K562 (cell line): ENCODE data around the gene RPL15. TPM values are rescaled to one million over a fixed set of nuclear protein-coding genes. Genes with fewer than 3 reads are reported as not detected.

ENCODE experiments used
- ARID1B ChIP-seq: fragments of 450-650 bp; IDR thresholded peaks from 2 replicates; pipeline ENCODE4 v1.6.1; 2016; ENCODE audit warnings: antibody characterized with exemption, mild to moderate bottlenecking, inconsistent platforms
- ATF7 ChIP-seq: fragments of 450-650 bp; IDR thresholded peaks from 2 replicates; pipeline ENCODE4 v1.7.1; 2014; ENCODE audit warnings: mild to moderate bottlenecking, moderate library complexity
- CTCFL ChIP-seq: IDR thresholded peaks from 2 replicates; pipeline ENCODE4 v1.6.1; 2011; ENCODE audit warnings: borderline replicate concordance, low read depth, mild to moderate bottlenecking, moderate library complexity, low read length; ENCODE audit not compliant: insufficient read depth, poor library complexity, severe bottlenecking
- E4F1 ChIP-seq: fragments of 250-450 bp; sonication (Bioruptor Pico); IDR thresholded peaks from 2 replicates; pipeline ENCODE4 v1.5.0; 2021; ENCODE audit warnings: mild to moderate bottlenecking, borderline replicate concordance
- ELK3 ChIP-seq: fragments of 450-650 bp; formaldehyde crosslinking; IDR thresholded peaks from 2 replicates; pipeline ENCODE4 v1.4.0; 2020; ENCODE audit warnings: mild to moderate bottlenecking
- ERF ChIP-seq: fragments of 450-650 bp; formaldehyde crosslinking; IDR thresholded peaks from 2 replicates; pipeline ENCODE4 v1.4.0; 2020; ENCODE audit warnings: mild to moderate bottlenecking, mixed read lengths
- HCFC1 ChIP-seq: IDR thresholded peaks from 2 replicates; pipeline ENCODE4 v1.6.1; 2012; ENCODE audit warnings: low read depth, low read length, improper control_type of control experiment
- MCM3 ChIP-seq: fragments of 450-650 bp; IDR thresholded peaks from 2 replicates; pipeline ENCODE4 v1.6.1; 2016
- MCM7 ChIP-seq, 2 experiments: fragments of 450-650 bp; IDR thresholded peaks; 2 replicates each; pipeline ENCODE4 v1.6.1; 2016 to 2018
- PCBP1 ChIP-seq: fragments of 200-400 bp; formaldehyde crosslinking; IDR thresholded peaks from 2 replicates; pipeline ENCODE4 v1.6.1; 2018; ENCODE audit warnings: mild to moderate bottlenecking, low read depth, low read length; ENCODE audit not compliant: poor library complexity, severe bottlenecking
- PCBP2 ChIP-seq: fragments of 200-400 bp; formaldehyde crosslinking; IDR thresholded peaks from 2 replicates; pipeline ENCODE4 v1.6.1; 2018; ENCODE audit warnings: low read length, low read depth, mild to moderate bottlenecking, moderate library complexity; ENCODE audit not compliant: poor library complexity, severe bottlenecking
- RBFOX2 ChIP-seq: fragments of 200-400 bp; formaldehyde crosslinking; IDR thresholded peaks from 2 replicates; pipeline ENCODE4 v1.6.1; 2017; ENCODE audit warnings: low read depth, mild to moderate bottlenecking, low read length, moderate library complexity
- SAFB ChIP-seq: fragments of 200-400 bp; formaldehyde crosslinking; IDR thresholded peaks from 2 replicates; pipeline ENCODE4 v1.6.1; 2017; ENCODE audit warnings: low read depth, low read length, borderline replicate concordance
- TAF9B ChIP-seq: fragments of 450-650 bp; IDR thresholded peaks from 2 replicates; pipeline ENCODE4 v1.6.1; 2018; ENCODE audit warnings: mild to moderate bottlenecking; ENCODE audit not compliant: partially characterized antibody
- ZBTB7A ChIP-seq: IDR thresholded peaks from 2 replicates; pipeline ENCODE4 v1.6.1; 2011; ENCODE audit warnings: low read depth, mild to moderate bottlenecking, low read length, moderate library complexity, borderline replicate concordance; ENCODE audit not compliant: control insufficient read depth
- ZC3H11A ChIP-seq: IDR thresholded peaks from 2 replicates; pipeline ENCODE4 v1.6.1; 2012; ENCODE audit warnings: low read depth, low read length, improper control_type of control experiment
- ZNF174 ChIP-seq: fragments of 250-450 bp; sonication (Bioruptor Pico); IDR thresholded peaks from 2 replicates; pipeline ENCODE4 v1.4.0; 2020; ENCODE audit warnings: mild to moderate bottlenecking
- ZNF511 ChIP-seq: sonication (generic); formaldehyde crosslinking; IDR thresholded peaks from 2 replicates; pipeline ENCODE4 v1.8.0; 2022; ENCODE audit warnings: mild to moderate bottlenecking, missing genetic modification reagents
- ZNF668 ChIP-seq: fragments of 250-450 bp; sonication (Bioruptor Pico); IDR thresholded peaks from 2 replicates; pipeline ENCODE4 v1.8.0; 2022; ENCODE audit warnings: mild to moderate bottlenecking, inconsistent platforms
- polyA plus RNA-seq, 8 experiments: library from polyadenylated mRNA; depleted of rRNA in 4 of 8; stranded (reverse) in 5 of 8; unstranded in 3 of 8; fragments of >200 nt; fragmentation: Nextera tagmentation in 2 of 8; fragmentation: Illumina TruSeq in 1 of 8; extraction: Ambion mirVana in 2 of 8; extraction: Trizol in 1 of 8; gene quantifications; 2 replicates each; pipeline versions ENCODE4 v1.2.1 to v1.2.3, GENCODE V29; 2011 to 2014; ENCODE audit warnings: inconsistent platforms in 1 of 8, missing spikeins in 1 of 8
- total RNA-seq, 7 experiments: library from RNA; depleted of rRNA in 6 of 7; stranded (reverse); fragments of >200 nt in 6 of 7; fragmentation: Illumina TruSeq in 2 of 7; extraction: Trizol in 2 of 7; gene quantifications; 2 replicates each; pipeline versions ENCODE4 v1.2.1 to v1.2.3, GENCODE V29; 2011 to 2021; ENCODE audit warnings: low replicate concordance in 1 of 7
- TF ChIP-seq, protein P1 (sequence below): fragments of 450-650 bp; formaldehyde crosslinking; IDR thresholded peaks from 2 replicates; pipeline ENCODE4 v1.4.0; 2020; ENCODE audit warnings: mild to moderate bottlenecking, moderate library complexity

The RPL15 gene
- total and polyA plus RNA-seq, 9 of the 15 experiments (the other 6 are each of a cell fraction or from before 2014, with no cell fraction given), result 2,393 to 8,850 (median 3,928) TPM

DNA sequence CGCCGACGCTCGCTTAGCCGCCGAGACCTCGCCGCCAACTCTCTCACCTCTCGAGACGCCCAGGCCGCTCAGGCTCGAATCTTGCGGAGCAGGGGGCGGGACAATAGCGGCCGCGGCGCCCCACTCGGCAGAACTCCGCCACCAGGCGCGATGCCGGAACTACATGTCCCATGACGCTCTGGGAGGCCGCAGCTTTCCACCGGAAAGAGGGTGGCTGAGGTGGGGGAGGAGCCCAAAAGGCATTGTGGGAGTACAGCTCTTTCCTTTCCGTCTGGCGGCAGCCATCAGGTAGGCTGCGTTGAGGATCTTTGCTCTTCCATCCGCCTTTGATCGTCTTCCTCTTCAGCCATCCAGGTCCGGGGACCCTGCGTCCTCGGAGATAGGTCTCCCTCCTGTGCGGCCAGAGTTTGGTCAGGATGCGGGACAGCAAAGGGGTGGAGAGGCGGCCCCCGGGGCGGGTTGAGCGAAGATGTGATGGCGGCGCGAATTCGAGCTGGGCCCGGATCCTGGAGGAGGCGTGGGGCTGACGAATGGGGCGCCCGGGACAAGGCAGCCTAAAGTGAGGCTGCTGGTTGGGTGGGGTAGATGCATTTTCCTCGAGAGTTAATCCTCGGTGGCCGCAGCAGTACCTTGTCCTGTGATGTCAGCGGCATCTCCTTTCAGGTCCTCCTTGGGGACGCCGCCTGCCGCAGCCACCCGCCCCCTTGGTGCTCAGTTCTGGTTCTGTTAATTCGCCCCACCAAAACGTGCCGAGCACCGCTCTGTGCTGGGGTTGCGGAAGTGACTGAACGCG lies at the start of gene RPL15, which contains the start of gene NKIRAS1 (continued):
- TF ChIP-seq PCBP1, result peak; percentile 28
- TF ChIP-seq, protein P1, sequence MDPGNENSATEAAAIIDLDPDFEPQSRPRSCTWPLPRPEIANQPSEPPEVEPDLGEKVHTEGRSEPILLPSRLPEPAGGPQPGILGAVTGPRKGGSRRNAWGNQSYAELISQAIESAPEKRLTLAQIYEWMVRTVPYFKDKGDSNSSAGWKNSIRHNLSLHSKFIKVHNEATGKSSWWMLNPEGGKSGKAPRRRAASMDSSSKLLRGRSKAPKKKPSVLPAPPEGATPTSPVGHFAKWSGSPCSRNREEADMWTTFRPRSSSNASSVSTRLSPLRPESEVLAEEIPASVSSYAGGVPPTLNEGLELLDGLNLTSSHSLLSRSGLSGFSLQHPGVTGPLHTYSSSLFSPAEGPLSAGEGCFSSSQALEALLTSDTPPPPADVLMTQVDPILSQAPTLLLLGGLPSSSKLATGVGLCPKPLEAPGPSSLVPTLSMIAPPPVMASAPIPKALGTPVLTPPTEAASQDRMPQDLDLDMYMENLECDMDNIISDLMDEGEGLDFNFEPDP (CRISPR knock-in tag), result peak; percentile 75; the same call in 1 of the 2 replicates
- no peak for TF ChIP-seq MCM7 (IDR thresholded peaks at IDR 0.05)
- TF ChIP-seq ZNF174 (CRISPR knock-in tag), result no peak
- TF ChIP-seq ZNF511, result peak; percentile 38
- TF ChIP-seq PCBP2, result no peak
- TF ChIP-seq ZNF668 (CRISPR knock-in tag), result peak; percentile 78; the same call in 1 of the 2 replicates
- TF ChIP-seq CTCFL, result peak; percentile 41
- no peak for TF ChIP-seq MCM3
- TF ChIP-seq HCFC1, result peak; percentile 99
- TF ChIP-seq TAF9B, result peak; percentile 100
- no peak for TF ChIP-seq SAFB
- TF ChIP-seq E4F1 (CRISPR knock-in tag), result peak; percentile 54; the same call in 1 of the 2 replicates
- TF ChIP-seq RBFOX2, result peak; percentile 99
- TF ChIP-seq ZBTB7A, result peak; percentile 12; the same call in 1 of the 2 replicates
- peak; percentile 72; the same call in 1 of the 2 replicates for TF ChIP-seq ERF (CRISPR knock-in tag)
- TF ChIP-seq ATF7, result peak; percentile 82
- no peak for TF ChIP-seq ELK3 (CRISPR knock-in tag)
- TF ChIP-seq ARID1B, result peak; percentile 63
- no peak; the same call in 1 of the 2 replicates for TF ChIP-seq ZC3H11A
